22Rv1 (cell line): ENCODE data around the gene SLC6A1.

ENCODE experiments used
- H3K27ac ChIP-seq: fragments of 450-650 bp; 2 replicates; pipeline ENCODE4 v1.5.1; 2017
- ZFX ChIP-seq: fragments of 450-650 bp; IDR thresholded peaks from 2 replicates; pipeline ENCODE4 v1.6.1; 2017; ENCODE audit warnings: antibody characterized with exemption, borderline replicate concordance
- TF ChIP-seq, protein P1 (sequence below): fragments of 450-650 bp; IDR thresholded peaks from 2 replicates; pipeline ENCODE4 v1.5.1; 2017; ENCODE audit warnings: mild to moderate bottlenecking

The SLC6A1 gene

GRCh38 chr3:11078826-11079515 lies 86.4 kb downstream of the SLC6A1 start:
- TF ChIP-seq, protein P1, sequence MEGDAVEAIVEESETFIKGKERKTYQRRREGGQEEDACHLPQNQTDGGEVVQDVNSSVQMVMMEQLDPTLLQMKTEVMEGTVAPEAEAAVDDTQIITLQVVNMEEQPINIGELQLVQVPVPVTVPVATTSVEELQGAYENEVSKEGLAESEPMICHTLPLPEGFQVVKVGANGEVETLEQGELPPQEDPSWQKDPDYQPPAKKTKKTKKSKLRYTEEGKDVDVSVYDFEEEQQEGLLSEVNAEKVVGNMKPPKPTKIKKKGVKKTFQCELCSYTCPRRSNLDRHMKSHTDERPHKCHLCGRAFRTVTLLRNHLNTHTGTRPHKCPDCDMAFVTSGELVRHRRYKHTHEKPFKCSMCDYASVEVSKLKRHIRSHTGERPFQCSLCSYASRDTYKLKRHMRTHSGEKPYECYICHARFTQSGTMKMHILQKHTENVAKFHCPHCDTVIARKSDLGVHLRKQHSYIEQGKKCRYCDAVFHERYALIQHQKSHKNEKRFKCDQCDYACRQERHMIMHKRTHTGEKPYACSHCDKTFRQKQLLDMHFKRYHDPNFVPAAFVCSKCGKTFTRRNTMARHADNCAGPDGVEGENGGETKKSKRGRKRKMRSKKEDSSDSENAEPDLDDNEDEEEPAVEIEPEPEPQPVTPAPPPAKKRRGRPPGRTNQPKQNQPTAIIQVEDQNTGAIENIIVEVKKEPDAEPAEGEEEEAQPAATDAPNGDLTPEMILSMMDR = no peak
- no peak for TF ChIP-seq ZFX
- H3K27ac ChIP-seq = no peak overlapping the region

GRCh38 chr3:11080492-11080891 lies 87.9 kb downstream of the SLC6A1 start:
- H3K27ac ChIP-seq = no peak overlapping the region
- no peak for TF ChIP-seq ZFX
- TF ChIP-seq, protein P1 = no peak

DNA sequence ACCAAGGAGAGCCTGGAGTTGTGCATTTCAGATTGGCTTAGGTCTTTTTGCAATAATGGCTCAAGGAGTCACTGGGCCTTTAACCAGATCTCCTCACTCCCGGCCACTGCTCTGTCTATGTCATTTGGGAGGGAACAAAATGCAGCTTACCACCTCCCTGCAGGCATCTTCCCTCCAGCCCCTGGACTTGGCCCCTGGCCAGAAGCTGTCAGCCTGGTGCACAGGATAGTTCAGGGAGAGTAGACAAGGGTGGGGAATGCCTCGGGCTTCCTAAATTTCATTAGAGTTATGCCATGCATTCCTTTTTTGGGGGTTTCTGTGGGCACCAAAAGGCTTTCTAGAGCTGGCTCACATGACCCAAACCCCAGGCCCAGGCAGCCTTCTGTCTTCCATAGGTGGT lies 91.5 kb downstream of the SLC6A1 start:
- H3K27ac ChIP-seq = no peak overlapping the region
- TF ChIP-seq ZFX = no peak
- TF ChIP-seq, protein P1 = no peak

GRCh38 chr3:11084677-11085076 lies 92.1 kb downstream of the SLC6A1 start:
- TF ChIP-seq, protein P1 = no peak
- TF ChIP-seq ZFX = no peak
- no peak overlapping the region for H3K27ac ChIP-seq

DNA sequence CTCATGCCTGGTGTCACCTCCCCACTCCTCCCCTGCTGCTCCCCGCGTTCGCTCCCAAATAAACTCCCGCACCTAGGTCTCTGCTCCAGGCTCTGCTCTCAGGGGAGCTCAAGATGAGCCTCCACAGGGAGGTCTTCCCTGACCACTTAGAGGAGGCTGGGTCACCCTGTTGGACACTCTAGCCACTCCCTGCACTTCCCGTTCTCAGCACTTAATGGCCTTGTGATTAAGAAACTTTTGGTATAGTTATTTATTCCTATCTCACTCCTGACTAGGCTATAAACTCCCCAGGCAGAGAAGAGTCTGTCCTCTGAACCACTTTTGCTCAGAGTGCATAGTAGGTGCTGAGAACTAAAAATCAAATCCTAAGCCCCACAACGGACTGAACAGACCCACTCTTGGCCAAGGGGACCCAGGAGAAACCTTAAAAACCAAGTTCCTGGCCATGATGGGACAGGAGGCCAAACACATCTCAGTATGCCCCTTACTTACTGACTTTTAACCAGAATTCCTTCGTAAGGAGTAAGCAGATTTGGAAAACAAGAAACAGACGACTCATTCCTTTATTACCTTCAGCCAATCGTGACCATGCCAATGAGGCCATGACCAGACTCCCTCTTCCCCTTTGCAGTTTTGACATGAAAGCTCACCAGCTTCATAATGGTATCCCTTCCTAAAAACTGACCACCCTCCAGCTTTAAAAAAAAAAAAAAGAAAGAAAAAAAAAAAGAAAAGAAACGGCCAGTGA lies 92.7 kb downstream of the SLC6A1 start:
- TF ChIP-seq ZFX = no peak
- TF ChIP-seq, protein P1 = no peak
- no peak overlapping the region for H3K27ac ChIP-seq

GRCh38 chr3:11086856-11087255 lies 94.3 kb downstream of the SLC6A1 start:
- TF ChIP-seq, protein P1 = no peak
- TF ChIP-seq ZFX = no peak
- H3K27ac ChIP-seq = no peak overlapping the region

- TF ChIP-seq, protein P1 = no peak
- TF ChIP-seq ZFX = no peak
- H3K27ac ChIP-seq = no peak overlapping the region
Observed at GRCh38 chr3:11088066-11088465, 95.5 kb downstream of the SLC6A1 start.
